ENCODE results near the gene NXF2. TPM values are rescaled to one million over a fixed set of nuclear protein-coding genes. Genes with fewer than 3 reads are reported as not detected.
"Not testable (repeated sequence)": the region's sequence is repeated elsewhere in the genome, so short reads cannot be mapped to it uniquely, and the experiment has no call there.

The NXF2 gene, protein sequence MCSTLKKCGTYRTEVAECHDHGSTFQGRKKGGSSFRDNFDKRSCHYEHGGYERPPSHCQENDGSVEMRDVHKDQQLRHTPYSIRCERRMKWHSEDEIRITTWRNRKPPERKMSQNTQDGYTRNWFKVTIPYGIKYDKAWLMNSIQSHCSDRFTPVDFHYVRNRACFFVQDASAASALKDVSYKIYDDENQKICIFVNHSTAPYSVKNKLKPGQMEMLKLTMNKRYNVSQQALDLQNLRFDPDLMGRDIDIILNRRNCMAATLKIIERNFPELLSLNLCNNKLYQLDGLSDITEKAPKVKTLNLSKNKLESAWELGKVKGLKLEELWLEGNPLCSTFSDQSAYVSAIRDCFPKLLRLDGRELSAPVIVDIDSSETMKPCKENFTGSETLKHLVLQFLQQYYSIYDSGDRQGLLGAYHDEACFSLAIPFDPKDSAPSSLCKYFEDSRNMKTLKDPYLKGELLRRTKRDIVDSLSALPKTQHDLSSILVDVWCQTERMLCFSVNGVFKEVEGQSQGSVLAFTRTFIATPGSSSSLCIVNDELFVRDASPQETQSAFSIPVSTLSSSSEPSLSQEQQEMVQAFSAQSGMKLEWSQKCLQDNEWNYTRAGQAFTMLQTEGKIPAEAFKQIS
- total RNA-seq: not detected

DNA sequence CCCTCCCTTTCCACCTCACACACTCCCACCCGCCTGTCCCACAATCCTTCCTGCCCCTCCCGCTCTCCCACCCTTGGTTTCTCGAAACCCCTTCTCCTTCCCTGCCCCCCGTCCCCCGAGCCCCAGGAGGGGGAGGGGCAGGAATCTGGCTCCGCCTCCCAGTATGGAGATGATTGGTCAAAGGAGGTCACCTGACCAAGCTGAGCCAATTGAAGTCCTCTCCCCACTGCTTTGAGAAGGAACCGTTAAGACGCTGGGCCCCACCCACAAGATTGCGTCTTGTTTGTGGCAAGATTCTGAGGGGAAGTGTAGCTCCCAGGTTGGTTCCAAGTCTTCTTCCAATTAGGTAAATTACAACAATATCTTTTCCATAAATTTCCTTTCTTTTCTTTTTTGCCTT, at the start of gene NXF2:
Gene NXF2, plus strand, starts transcription at position 275 of the 400 bp plus-strand sequence. CDS start 59,912 bp downstream, outside the sequence.
- H3K27ac ChIP-seq; H3K9me3 ChIP-seq; H3K27me3 ChIP-seq; H3K9ac ChIP-seq (ENCODE audit: low read depth in 2 of 2, low read length in 2 of 2); H3K4me3 ChIP-seq; intact Hi-C loops (cut with DNase I); DNase-seq; H3K4me1 ChIP-seq; H3K36me3 ChIP-seq: not testable (repeated sequence)

DNA sequence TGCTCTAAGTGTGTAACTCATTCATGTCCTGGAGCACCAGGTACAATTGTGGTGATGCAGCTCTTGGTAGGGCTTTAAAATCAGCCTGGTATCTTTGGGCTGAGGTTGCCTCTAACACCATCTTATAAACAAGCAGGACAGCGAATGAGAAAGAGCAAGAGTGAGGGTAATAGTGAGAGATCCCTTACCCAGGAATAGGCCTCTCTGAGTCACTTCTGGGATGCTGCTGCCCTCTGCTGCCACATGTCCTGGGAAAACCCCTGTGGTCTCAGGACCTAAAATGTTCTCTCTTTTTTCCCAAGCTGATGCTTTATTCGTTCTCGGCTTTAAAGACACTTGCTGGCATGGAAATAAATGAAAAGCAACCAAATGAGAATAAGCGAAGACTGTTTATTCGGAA, 39.0 kb upstream of the NXF2 start:
- H3K9me3 ChIP-seq; H3K4me3 ChIP-seq; H3K36me3 ChIP-seq; H3K4me1 ChIP-seq; intact Hi-C loops (cut with DNase I); H3K27ac ChIP-seq; H3K27me3 ChIP-seq; DNase-seq; H3K9ac ChIP-seq (ENCODE audit: low read depth in 2 of 2, low read length in 2 of 2): not testable (repeated sequence)

DNA sequence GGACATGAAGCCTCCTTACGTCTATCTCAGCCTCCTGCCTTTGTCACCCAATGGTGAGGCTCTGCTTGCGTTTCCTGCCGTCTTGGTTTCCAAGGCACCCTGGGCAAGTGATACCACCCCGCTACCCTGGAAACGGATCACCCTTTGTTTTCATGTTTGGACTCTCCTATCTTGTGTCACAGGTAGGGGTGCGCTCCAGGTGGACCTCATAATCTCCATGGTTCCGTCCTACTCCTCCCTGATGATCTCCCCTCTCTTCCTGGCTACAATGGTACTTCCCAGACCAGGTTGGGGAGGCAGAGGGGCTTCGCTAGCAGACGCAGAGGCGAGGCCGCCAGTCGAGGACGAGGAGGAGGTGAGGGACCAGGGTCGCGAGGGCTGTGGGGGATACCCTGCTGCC, 32.0 kb upstream of the NXF2 start, which contains the start of gene TCP11X1:
Gene TCP11X1, plus strand, starts transcription at position 316 of the 400 bp plus-strand sequence.
- H3K27me3 ChIP-seq; H3K36me3 ChIP-seq; intact Hi-C loops (cut with DNase I); H3K4me1 ChIP-seq; H3K4me3 ChIP-seq; DNase-seq; H3K9ac ChIP-seq (ENCODE audit: low read depth in 2 of 2, low read length in 2 of 2); H3K27ac ChIP-seq; H3K9me3 ChIP-seq: not testable (repeated sequence)

DNA sequence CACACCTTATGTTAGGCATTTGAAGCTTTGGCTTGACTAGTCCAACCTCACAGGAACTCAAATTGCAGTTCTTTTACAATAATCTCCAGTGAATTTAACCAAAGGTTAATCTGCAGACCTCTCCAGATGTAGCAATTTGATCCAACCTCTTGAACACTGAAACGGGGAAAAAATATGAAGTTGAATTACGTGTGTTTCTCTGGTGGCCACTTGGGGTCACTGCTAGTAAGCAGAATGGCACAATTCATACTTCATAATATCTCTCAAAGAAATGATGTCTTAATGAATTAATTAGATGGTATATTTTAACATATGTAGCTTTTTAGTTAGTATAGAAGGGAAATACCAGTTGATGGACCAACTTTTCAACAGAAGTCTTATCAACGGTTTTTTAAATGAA, 30.5 kb upstream of the NXF2 start:
- H3K9me3 ChIP-seq; DNase-seq; H3K4me1 ChIP-seq; intact Hi-C loops (cut with DNase I); H3K4me3 ChIP-seq; H3K36me3 ChIP-seq; H3K27me3 ChIP-seq; H3K27ac ChIP-seq; H3K9ac ChIP-seq (ENCODE audit: low read depth in 2 of 2, low read length in 2 of 2): not testable (repeated sequence)

DNA sequence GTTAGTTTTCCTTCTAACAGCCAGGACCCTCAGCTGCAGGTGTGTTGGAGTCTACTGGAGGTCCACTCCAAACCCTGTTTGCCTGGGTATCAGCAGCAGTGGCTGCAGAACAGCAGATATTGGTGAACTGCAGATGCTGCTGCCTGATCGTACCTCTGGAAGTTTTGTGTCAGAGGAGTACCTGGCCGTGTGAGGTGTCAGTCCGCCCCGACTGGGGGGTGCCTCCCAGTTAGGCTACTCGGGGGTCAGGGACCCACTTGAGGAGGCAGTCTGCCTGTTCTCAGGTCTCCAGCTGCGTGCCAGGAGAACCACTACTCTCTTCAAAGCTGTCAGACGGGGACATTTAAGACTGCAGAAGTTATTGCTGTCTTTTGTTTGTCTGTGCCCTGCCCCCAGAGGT, 11.3 kb upstream of the NXF2 start:
- DNase-seq; H3K9me3 ChIP-seq; H3K4me1 ChIP-seq; H3K9ac ChIP-seq (ENCODE audit: low read depth in 2 of 2, low read length in 2 of 2); H3K27me3 ChIP-seq; intact Hi-C loops (cut with DNase I); H3K4me3 ChIP-seq; H3K36me3 ChIP-seq; H3K27ac ChIP-seq: not testable (repeated sequence)

DNA sequence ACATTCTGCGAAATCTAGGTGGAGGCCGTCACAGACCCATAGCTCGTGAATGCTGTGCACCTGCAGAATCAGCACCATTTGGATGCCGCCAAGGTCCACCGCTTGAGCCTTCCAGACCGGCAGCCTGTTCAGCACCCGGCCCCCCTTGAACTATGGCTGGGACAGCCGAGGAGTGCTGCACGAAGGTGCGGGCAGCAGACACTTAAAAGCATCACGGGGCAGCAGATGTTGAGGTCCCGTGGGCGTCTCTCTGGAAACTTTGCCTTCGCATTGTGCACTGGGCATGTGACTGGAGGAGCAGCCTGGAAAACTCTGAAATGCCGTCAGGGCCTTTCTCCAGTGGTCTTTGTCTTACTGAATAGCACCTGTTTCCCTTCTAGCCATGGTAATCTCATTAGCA, 6.7 kb upstream of the NXF2 start:
- not testable (repeated sequence) for DNase-seq; H3K9ac ChIP-seq (ENCODE audit: low read depth in 2 of 2, low read length in 2 of 2)

DNA sequence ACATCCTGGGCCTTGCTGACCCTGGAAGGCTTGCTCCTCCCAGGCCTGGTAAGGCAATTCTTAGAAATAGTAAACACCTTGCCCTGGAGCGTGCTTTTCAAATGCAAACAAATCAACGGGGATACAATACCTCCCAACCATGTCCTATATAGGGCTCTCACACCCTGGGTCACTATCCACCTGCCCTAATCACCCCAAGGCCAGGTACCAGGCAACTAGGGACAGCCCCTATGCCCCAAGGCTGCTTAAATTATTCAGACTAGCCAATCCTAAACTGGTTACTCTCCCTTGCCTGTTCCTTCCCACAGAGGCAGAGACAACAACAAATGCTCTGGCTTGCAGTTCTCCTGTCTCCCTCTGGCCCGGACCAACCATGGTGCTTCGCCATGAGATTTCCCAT, 25.3 kb downstream of the NXF2 start:
- H3K4me1 ChIP-seq; DNase-seq; intact Hi-C loops (cut with DNase I); H3K36me3 ChIP-seq; H3K27ac ChIP-seq; H3K4me3 ChIP-seq; H3K9me3 ChIP-seq; H3K9ac ChIP-seq (ENCODE audit: low read depth in 2 of 2, low read length in 2 of 2); H3K27me3 ChIP-seq: not testable (repeated sequence)

More for the DNA sequence above, 6.7 kb upstream of the NXF2 start:
- H3K36me3 ChIP-seq; H3K27me3 ChIP-seq; H3K4me3 ChIP-seq; H3K4me1 ChIP-seq; H3K27ac ChIP-seq; intact Hi-C loops (cut with DNase I); H3K9me3 ChIP-seq: not testable (repeated sequence)

DNA sequence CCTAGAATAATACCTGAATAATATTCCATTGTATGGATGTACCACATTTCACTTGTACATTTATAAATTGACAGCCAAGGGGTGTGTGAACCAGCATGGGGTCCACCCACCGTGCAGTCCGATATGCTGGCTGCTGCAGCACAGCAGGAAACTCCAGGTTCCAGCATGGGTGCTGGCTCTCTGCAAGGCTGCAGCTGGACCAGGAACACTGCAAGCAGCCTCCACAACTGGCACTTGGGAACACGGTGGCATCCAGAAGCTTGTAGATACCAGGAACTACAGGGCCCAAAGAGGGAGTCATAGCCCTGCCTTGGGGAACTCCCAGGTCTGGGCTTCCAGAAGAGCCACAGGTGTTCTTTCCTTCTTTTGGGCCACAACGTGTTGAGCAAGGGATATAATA, 91.2 kb downstream of the NXF2 start:
- H3K36me3 ChIP-seq: no peaks in the 10 kb centered on the region
- H3K27ac ChIP-seq: no peak overlapping the region
- H3K27me3 ChIP-seq: no peaks in the 10 kb centered on the region
- H3K9me3 ChIP-seq: no peaks in the 10 kb centered on the region
- H3K4me1 ChIP-seq: no peaks in the 10 kb centered on the region
- H3K4me3 ChIP-seq: no peak overlapping the region
- no peak overlapping the region for H3K9ac ChIP-seq (ENCODE audit: low read depth in 2 of 2, low read length in 2 of 2)
- TF ChIP-seq, protein P1, sequence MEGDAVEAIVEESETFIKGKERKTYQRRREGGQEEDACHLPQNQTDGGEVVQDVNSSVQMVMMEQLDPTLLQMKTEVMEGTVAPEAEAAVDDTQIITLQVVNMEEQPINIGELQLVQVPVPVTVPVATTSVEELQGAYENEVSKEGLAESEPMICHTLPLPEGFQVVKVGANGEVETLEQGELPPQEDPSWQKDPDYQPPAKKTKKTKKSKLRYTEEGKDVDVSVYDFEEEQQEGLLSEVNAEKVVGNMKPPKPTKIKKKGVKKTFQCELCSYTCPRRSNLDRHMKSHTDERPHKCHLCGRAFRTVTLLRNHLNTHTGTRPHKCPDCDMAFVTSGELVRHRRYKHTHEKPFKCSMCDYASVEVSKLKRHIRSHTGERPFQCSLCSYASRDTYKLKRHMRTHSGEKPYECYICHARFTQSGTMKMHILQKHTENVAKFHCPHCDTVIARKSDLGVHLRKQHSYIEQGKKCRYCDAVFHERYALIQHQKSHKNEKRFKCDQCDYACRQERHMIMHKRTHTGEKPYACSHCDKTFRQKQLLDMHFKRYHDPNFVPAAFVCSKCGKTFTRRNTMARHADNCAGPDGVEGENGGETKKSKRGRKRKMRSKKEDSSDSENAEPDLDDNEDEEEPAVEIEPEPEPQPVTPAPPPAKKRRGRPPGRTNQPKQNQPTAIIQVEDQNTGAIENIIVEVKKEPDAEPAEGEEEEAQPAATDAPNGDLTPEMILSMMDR (IDR thresholded peaks at IDR 0.05): no peak
- DNase-seq: no peak
- intact Hi-C loops (cut with DNase I): no loop called here
